Measurements from ENCODE around the gene PNRC2.

The PNRC2 gene

DNA sequence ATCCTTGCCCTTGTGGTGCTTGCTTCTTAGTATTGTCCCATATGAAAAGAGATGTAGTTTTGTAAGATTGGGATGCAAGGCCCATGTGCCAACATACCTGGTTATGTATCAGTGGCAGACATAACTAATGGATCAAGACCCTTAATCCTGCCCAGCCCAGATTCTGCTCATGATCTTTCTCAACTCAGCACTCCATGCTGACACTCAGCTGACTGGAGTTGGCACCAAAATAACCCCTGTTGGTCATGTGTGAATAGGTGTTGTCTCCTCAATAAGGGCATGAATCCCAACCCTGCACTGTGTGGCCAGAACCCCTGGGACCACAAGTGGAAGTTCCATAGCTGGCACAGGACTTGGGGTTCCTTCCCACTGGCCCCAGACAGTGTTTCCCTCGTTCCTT, 32.5 kb upstream of the PNRC2 start:
- H3K4me3 ChIP-seq (ENCODE audit: low read length): no peak overlapping the region
- no peak for TF ChIP-seq ZNF274 (IDR thresholded peaks at IDR 0.05; ENCODE audit: low read depth, low read length)

DNA sequence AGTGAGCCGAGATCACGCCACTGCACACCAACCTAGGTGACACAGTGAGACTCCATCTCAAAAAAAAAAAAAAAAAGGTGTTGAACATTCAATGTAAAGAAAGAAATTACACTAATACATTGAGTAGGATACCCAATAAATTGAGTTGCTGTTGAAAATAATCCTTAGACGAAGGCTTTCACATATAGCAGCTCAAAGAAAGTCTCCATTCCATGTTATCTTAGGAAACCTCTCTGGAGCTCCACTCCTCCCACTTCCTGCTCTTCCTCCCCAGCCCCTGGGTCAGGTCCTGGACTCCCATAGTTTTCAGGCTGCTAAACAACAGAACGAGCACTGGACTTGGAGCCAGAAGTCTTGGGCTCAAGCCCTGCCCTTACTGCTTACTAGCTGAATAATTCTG, 30.8 kb upstream of the PNRC2 start:
- H3K4me3 ChIP-seq (ENCODE audit: low read length): no peak overlapping the region
- no peak for TF ChIP-seq ZNF274 (IDR thresholded peaks at IDR 0.05; ENCODE audit: low read depth, low read length)

DNA sequence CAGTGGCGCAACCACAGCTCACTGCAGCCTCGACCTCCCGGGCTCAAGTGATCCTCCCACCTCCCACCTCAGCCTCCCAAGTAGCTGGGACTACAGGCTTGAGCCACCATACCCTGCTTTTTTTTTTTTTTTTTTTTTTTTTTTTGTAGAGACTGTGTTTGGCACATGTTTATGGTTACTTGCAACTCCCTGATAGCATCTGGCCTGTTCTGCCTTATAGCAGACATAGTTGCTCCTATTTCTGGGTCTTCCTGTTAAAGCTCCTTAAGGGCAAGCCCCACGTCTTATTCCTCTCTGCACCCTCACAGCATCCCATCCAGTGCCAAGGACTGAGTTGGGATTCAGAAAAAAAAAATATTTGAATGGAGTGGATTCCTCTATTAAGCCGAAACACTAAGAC, 29.4 kb upstream of the PNRC2 start:
- H3K4me3 ChIP-seq (ENCODE audit: low read length): no peak overlapping the region
- TF ChIP-seq ZNF274 (IDR thresholded peaks at IDR 0.05; ENCODE audit: low read depth, low read length): no peak

DNA sequence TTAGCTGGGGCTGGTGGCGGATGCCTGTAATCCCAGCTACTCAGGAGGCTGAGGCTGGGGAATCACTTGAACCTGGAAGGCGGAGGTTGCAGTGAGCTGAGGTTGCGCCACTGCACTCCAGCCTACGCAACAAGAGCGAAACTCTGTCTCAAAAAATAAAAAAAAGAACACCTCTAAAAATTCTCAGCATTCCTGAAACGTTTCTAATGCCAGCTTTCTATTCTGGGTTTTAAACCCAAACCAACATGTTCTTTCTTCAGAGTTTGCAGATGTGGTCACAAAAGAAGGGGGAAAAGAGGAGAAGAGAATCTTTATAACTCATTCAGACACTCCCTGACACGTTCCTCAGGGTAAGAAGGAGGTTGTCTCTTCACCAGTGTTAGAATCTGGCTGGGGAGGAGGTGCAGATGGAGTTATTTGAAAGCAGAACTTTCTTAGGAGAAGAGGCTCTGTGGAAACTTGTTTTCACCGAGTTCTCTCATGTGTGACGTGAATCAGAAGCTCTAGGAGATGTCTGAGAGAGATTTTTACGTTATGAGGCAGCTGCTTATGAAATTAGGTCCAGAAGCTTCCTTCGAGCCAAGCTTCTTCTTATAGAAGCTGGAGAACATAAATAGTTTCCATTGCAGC, 28.7 kb upstream of the PNRC2 start:
- no peak for TF ChIP-seq ZNF274 (IDR thresholded peaks at IDR 0.05; ENCODE audit: low read depth, low read length)
- H3K4me3 ChIP-seq (ENCODE audit: low read length): no peak overlapping the region

DNA sequence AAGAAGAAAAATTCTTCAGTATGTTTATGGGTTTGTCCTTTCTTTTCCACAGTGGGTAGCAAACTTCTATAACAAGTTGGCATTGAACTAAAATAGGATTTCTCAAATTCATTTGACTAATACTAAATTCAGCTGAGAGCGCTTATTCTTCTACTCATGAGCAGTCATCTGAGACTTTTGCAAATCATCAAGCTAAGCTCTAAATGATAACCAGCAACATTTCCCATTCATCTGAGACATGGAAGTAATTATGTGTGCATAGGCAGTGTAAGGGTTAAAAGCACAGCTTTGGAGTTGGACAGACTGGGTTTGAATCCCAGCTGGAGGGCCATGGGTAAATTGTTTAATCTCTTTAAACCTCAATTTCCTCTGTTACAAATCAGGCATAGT, 28.1 kb upstream of the PNRC2 start:
- no peak for TF ChIP-seq ZNF274 (IDR thresholded peaks at IDR 0.05; ENCODE audit: low read depth, low read length)
- no peak overlapping the region for H3K4me3 ChIP-seq (ENCODE audit: low read length)

DNA sequence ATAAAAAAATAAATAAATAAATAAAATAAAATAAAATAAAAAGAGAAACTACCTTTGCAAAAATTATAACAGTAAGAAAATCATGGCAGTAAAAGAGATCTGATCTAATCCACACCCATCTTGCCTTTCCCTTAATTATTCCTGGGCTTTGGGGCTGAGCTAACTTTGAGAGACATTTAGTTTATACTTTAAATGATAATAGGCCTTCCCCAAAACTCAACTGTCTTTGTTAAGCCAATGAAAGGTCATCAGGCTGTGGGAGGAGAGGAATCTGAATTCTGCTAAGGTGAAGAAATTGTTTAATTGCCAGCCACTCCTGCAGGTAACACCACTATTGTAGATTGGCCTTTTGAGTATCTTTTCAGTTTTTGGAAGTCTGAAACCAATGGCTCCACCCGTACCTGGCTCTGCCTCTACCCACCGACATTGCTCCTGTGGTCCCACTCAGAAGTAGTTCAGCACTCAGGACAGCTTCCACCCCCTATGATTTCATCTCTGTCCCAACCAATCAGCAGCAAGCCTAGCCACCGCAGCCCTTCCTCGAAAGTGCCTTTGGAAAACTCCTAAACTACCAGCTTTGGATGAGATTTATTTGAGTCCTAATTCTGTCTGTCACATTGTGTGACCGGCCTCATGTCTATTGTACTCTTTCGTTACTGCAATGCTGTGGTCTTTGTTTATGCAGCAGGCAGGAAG, 23.0 kb upstream of the PNRC2 start:
- H3K4me3 ChIP-seq (ENCODE audit: low read length): no peak overlapping the region
- no peak for TF ChIP-seq ZNF274 (IDR thresholded peaks at IDR 0.05; ENCODE audit: low read depth, low read length)

DNA sequence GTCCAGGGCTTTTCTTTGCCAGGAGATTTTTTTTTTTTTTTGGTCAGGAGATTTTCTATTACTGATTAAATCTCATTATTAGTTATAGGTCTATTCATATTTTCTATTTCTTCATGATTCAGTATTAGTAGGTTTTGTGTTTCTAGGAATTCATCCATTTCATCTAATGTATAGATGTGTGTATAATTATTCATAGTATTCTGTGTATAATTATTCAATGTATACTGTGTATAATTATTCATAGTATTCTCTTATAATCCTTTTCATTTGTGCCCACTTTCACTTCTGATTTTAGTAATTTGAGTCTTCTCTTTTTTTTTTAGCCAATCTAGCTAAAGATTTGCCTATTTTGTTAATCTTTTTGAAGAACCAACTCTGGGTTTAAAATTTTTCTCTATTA, 12.3 kb upstream of the PNRC2 start:
- no peak for TF ChIP-seq ZNF274 (IDR thresholded peaks at IDR 0.05; ENCODE audit: low read depth, low read length)

DNA sequence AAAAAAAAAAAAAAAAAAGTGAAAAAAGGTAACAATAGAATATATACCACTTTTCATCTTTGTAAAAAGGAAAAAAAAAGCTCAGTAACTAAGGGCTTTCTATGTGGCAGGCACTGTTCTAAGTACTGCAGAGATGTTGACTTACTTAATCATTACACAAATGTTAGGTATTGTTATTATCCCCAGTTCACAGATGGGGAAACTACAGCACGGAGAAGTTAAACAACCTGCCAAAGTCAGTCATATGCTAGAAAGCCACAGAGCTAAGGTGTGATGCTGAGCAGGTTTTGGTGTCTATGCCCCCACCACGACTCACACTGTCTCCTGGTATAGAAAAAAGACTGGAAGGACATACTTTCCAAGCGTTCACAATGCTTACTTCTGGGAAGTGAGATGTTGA, 6.6 kb upstream of the PNRC2 start:
- no peak for TF ChIP-seq ZNF274 (IDR thresholded peaks at IDR 0.05; ENCODE audit: low read depth, low read length)
- H3K4me3 ChIP-seq (ENCODE audit: low read length): no peak overlapping the region

More for the DNA sequence above, 12.3 kb upstream of the PNRC2 start:
- no peak overlapping the region for H3K4me3 ChIP-seq (ENCODE audit: low read length)

DNA sequence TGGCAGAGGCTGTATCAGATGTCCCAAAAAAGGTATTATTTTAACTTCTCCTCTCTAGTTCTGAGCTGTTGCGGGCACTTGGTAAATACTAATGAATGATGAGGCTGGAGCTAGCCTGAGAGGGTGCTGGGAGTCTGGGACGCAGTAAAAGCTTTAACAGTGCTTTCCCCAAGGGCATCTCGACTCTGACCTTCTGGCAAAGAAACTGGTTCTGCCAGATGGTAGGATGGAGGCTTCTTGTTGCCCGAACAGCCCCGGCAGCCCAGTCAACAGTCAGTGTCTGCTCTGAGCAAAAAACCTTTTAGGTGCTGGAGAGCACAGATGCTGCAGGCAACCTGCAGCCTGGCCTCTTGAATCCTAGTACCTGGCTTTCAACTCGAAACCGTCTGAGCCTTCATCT, 2.5 kb upstream of the PNRC2 start:
- no peak overlapping the region for H3K4me3 ChIP-seq (ENCODE audit: low read length)
- TF ChIP-seq ZNF274 (IDR thresholded peaks at IDR 0.05; ENCODE audit: low read depth, low read length): no peak

DNA sequence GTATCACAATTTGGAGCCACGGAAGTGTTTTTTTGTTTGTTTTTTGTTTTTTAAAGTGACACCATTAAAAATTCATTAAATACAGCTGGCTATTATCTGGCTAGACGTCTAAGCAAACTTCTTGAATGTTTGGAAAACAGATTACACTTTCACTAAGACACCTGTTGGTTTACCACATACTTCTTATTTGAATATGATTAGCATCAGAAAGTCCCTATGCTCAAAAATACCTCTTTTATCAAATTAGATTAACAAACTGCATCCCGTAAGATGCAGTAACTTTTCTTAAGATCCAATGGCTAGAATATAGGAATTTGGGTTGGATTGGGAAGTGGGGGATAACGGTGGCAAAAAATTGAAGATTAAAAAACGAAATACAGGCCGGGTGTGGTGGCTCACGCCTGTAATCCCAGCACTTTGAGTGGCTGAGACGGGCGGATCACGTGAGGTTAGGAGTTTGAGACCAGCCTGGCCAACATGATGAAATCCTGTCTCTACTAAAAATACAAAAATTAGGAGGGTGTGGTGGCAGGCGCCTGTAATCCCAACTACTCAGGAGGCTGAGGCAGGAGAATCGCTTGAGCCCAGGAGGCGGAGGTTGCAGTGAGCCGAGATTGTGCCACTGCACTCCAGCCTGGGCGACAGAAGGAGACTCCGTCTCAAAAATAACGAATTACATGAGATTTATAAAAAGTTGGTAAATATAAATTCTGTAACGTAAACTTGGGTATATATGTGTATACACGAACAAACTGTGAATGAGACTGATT, 1.4 kb upstream of the PNRC2 start:
- H3K4me3 ChIP-seq (ENCODE audit: low read length): peak overlapping the region; percentile 30; the same call in 1 of the 2 replicates

DNA sequence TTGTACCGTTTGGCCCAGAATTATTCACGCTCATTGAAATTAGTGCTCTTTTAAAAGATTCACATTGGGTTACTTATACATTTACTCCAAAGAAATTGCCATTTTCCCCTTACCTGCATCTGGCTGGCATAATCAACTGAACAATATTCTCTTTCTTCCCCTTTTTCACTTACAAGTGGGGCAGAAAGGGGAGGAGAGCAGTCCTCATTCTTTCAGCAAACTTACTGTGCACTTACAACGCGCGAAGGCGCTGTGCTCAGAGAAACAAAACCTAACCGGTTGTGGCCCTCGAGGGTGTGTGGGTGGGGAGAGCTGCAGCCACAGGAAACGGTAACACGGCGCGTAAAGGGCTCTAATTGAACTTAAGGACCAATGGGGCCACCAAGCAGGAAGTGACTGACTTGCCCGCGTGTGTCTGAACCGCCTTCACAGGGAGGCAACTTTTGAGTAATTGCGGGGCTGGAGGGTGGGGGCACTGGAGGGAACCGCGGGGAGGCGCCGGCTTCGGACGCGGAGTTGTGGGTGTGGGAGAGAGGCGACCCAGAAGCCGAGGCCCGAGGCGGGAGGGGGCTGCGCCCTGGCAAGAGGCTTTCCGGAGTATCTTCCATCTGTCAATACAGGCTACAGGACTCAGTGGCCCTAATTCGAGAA, 693 bp upstream of the PNRC2 start:
- TF ChIP-seq ZNF274 (IDR thresholded peaks at IDR 0.05; ENCODE audit: low read depth, low read length): no peak

DNA sequence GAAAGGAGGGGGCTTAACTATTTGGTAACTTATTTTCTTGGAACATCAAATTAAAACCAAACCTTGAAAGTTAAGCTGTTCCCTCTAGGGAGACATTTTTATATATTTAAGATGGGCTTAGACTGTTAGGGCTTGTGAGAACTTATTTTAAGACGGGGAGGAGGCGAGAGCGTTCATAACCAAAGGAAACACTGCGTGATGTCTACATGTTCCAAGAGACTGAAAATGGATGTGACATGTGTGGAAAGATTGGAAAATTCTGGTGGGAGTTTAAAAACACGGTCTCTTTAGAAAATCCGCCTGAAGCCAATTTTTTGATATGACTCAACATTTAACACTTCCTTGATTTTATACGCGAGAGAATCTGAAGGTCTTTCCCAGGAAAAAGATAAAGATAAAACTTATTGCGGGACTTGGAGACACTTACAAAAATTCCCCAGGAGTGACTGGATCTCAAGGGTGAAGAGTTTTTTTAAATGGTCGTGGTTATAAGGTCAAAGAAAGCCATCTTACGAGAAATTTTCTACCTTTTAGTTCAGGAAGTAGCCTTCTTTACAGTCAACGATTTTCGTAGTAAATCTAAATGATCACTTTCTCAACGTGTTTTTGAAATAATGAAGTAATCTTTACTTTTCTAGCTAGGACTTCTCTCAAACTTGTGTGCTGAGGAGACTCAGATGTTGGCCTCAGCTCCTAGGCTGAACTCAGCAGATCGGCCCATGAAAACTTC, 828 bp downstream of the PNRC2 start:
- peak overlapping the region; percentile 96 for H3K4me3 ChIP-seq (ENCODE audit: low read length)
- TF ChIP-seq ZNF274 (IDR thresholded peaks at IDR 0.05; ENCODE audit: low read depth, low read length): no peak

More for the DNA sequence above, 693 bp upstream of the PNRC2 start:
- H3K4me3 ChIP-seq (ENCODE audit: low read length): peak overlapping the region; percentile 71; the same call in 1 of the 2 replicates

DNA sequence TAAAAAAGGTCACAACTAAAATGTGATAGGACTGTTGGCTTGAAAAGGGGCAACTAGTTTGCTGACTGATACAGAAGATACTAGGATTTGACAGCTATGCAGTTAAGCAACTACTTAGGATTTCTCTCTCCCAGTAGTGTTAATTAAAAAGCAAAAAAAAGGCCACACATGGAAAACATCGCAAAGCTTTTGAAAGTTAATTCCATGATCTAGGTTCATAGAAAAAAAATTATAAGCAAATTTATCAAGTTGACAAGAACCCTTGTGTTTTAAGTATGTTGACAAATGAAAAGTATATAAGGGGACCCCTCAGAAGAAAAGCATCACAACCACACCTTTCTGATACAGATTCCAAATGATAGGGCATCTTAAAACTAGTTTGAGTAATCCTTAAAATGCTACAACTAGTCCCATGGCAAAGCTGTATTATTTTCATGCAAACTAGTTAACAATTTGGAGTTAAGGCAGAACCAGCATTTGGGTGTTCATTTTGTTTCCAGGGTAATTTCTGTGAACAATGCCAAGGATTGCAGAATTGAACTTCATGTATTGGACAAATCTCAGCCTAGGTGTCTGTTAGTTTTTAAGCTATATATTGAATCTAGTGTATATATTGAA, 4.1 kb downstream of the PNRC2 start:
- TF ChIP-seq ZNF274 (IDR thresholded peaks at IDR 0.05; ENCODE audit: low read depth, low read length): no peak
- no peak overlapping the region for H3K4me3 ChIP-seq (ENCODE audit: low read length)
